ENCODE results near the gene ISG20.

The ISG20 gene

GRCh38 chr15:88705769-88706165 lies 67.0 kb downstream of the ISG20 start:
- H3K79me2 ChIP-seq (ENCODE audit: control insufficient read depth, insufficient read depth, low read length, unreplicated experiment), result no peaks in the 10 kb centered on the region
- H3K27me3 ChIP-seq (ENCODE audit: insufficient read depth, low read length), result peaks cover 11% of the 10 kb centered on the region
- no peaks in the 10 kb centered on the region for H3K36me3 ChIP-seq (ENCODE audit: insufficient read depth, low read length)
- peaks cover 24% of the 10 kb centered on the region for H3K4me1 ChIP-seq (ENCODE audit: control insufficient read depth, insufficient read depth, low read length, unreplicated experiment)
- peak overlapping the region; percentile 45 for H2AFZ ChIP-seq (ENCODE audit: low read length, unreplicated experiment)
- H3K27ac ChIP-seq (ENCODE audit: low read depth, low read length), result no peak overlapping the region
- H3K4me3 ChIP-seq (ENCODE audit: low read depth, low read length), result peak overlapping the region; percentile 82
